HG02943 (cell line): ENCODE data around the gene MCF2.
"Not testable (repeated sequence)": the region's sequence is repeated elsewhere in the genome, so short reads cannot be mapped to it uniquely, and the experiment has no call there.

Source experiments
- ATAC-seq: cut with Tn5 transposase; IDR thresholded peaks from one replicate; pipeline ENCODE4 v1.9.1; 2021; ENCODE audit warnings: mild to moderate bottlenecking, low read depth, moderate library complexity; ENCODE audit not compliant: unreplicated experiment

MCF2 gene

GRCh38 chrX:139708067-139708466, at the start of gene MCF2:
Gene MCF2 (minus strand): TSS chrX:139708167. CDS start chrX:139651744, 56,423 bp downstream.
- no peak for ATAC-seq

- ATAC-seq, result no peak
Observed at GRCh38 chrX:139751053-139751452, 43.1 kb upstream of the MCF2 start.

- no peak for ATAC-seq
Observed at GRCh38 chrX:139750390-139750789, 42.4 kb upstream of the MCF2 start.

- peak; percentile 77 for ATAC-seq
Observed at GRCh38 chrX:139739138-139739537, 31.2 kb upstream of the MCF2 start.

GRCh38 chrX:139738581-139738980, 30.6 kb upstream of the MCF2 start:
- ATAC-seq, result no peak

GRCh38 chrX:139736151-139736550, 28.2 kb upstream of the MCF2 start:
- ATAC-seq, result no peak

- no peak for ATAC-seq
Observed at GRCh38 chrX:139734996-139735395, 27.0 kb upstream of the MCF2 start.

- peak; percentile 70 for ATAC-seq
Observed at GRCh38 chrX:139725720-139726119, 17.8 kb upstream of the MCF2 start.

- no peak for ATAC-seq
Observed at GRCh38 chrX:139724626-139725025, 16.7 kb upstream of the MCF2 start.

GRCh38 chrX:139720979-139721378, 13.0 kb upstream of the MCF2 start:
- no peak for ATAC-seq

- ATAC-seq, result no peak
Observed at GRCh38 chrX:139720136-139720535, 12.2 kb upstream of the MCF2 start.

- ATAC-seq, result no peak
Observed at GRCh38 chrX:139702658-139703057, 5.3 kb downstream of the MCF2 start.

- no peak for ATAC-seq
Observed at GRCh38 chrX:139692908-139693307, 15.1 kb downstream of the MCF2 start.

GRCh38 chrX:139692506-139692849, 15.5 kb downstream of the MCF2 start:
- no peak for ATAC-seq

GRCh38 chrX:139691843-139692505, 16.0 kb downstream of the MCF2 start:
- no peak for ATAC-seq

- no peak for ATAC-seq
Observed at GRCh38 chrX:139691493-139691842, 16.5 kb downstream of the MCF2 start.

- not testable (repeated sequence) for ATAC-seq
Observed at GRCh38 chrX:139685175-139685574, 22.8 kb downstream of the MCF2 start.

- ATAC-seq, result no peak
Observed at GRCh38 chrX:139680356-139680755, 27.6 kb downstream of the MCF2 start.

- no peak for ATAC-seq
Observed at GRCh38 chrX:139647597-139647996, 60.4 kb downstream of the MCF2 start.

- no peak for ATAC-seq
Observed at GRCh38 chrX:139642241-139642927, 65.6 kb downstream of the MCF2 start.

GRCh38 chrX:139640259-139640658, 67.7 kb downstream of the MCF2 start:
- ATAC-seq, result no peak

- no peak for ATAC-seq
Observed at GRCh38 chrX:139639253-139639652, 68.7 kb downstream of the MCF2 start.
